ENCODE data around the gene IDI2. TPM values are rescaled to one million over a fixed set of nuclear protein-coding genes. Genes with fewer than 3 reads are reported as not detected.
"Not testable (repeated sequence)": the region's sequence is repeated elsewhere in the genome, so short reads cannot be mapped to it uniquely, and the experiment has no call there.

IDI2 gene
- total and polyA plus RNA-seq, 2 of the 13 experiments (the other 11 are each of a cell fraction or from before 2014, with no cell fraction given) = not detected

- intact Hi-C loops (cut with micrococcal nuclease; ENCODE audit: unreplicated experiment) (no loop called here), in situ Hi-C loops (cut with HindIII; ENCODE audit: extremely low pct_ligation_motif_present, low pct_unique_long_range_greater_than_20kb) (no loop called here)
- TF ChIP-seq ATF4 (CRISPR knock-in tag; IDR thresholded peaks at IDR 0.05) = no peak
- no peak for TF ChIP-seq CREB1 (IDR thresholded peaks at IDR 0.05)
- no peak for TF ChIP-seq CREB1 (CRISPR knock-in tag; IDR thresholded peaks at IDR 0.05)
- peak; percentile 28 for TF ChIP-seq RBM22 (optimal IDR thresholded peaks at IDR 0.05; ENCODE audit: low read length)
- TF ChIP-seq POLR2AphosphoS5 (IDR thresholded peaks at IDR 0.05; ENCODE audit: low read depth, low read length) = peak; percentile 15; the same call in 1 of the 2 replicates
- no peak for TF ChIP-seq ZSCAN22 (CRISPR knock-in tag; IDR thresholded peaks at IDR 0.05)
- no peak for TF ChIP-seq KAT7 (CRISPR knock-in tag; IDR thresholded peaks at IDR 0.05; ENCODE audit: borderline replicate concordance)
- H3K36me3 ChIP-seq (replicated peaks in 1 of 2; ENCODE audit: control insufficient read depth in 1 of 2, insufficient read depth in 2 of 2, low read length in 2 of 2) = peaks cover 7 to 30% of the 10 kb centered on the region in 2 experiments
- peaks cover 20% of the 10 kb centered on the region for H3K4me1 ChIP-seq (ENCODE audit: insufficient read depth, low read length)
- no peak for ATAC-seq
- H3K79me2 ChIP-seq (ENCODE audit: insufficient read depth, low read length) = peaks cover 21% of the 10 kb centered on the region
- POLR2A ChIA-PET = no interaction called here
- no peak overlapping the region for H3K4me3 ChIP-seq (replicated peaks in 1 of 3; ENCODE audit: insufficient read depth in 1 of 3, low read depth in 2 of 3, low read length in 3 of 3)
- no peaks in the 10 kb centered on the region for H3K27me3 ChIP-seq (ENCODE audit: control insufficient read depth in 1 of 2, insufficient read depth in 2 of 2, low read length in 2 of 2)
- H3K9me3 ChIP-seq (ENCODE audit: low read length) = no peaks in the 10 kb centered on the region
- no peak overlapping the region for H3K27ac ChIP-seq (ENCODE audit: extremely low read length, insufficient read depth, low read length)
- no peak for FAIRE-seq
- H3K9ac ChIP-seq (ENCODE audit: insufficient read depth, low read depth, low read length) = no peak overlapping the region
- 96% methylated on average over 3 of the region's 3 CpGs for WGBS (ENCODE audit: low lambda C conversion rate)
- peaks cover 38% of the 10 kb centered on the region for H4K20me1 ChIP-seq (ENCODE audit: insufficient read depth, low read length)
- no peak overlapping the region for H3K4me2 ChIP-seq (ENCODE audit: low read depth, low read length)
- CTCF ChIA-PET (ENCODE audit: low intra/inter-chr PET ratio, low total read pairs) = no interaction called here
- no peak for DNase-seq (ENCODE audit: low spot score)
- no TSS peak for BruUV-seq (replicated peaks)
- H2AFZ ChIP-seq (ENCODE audit: low read length) = no peak overlapping the region
Measured at GRCh38 chr10:1040133-1040532, 14.5 kb upstream of the IDI2 start.

GRCh38 chr10:1038769-1039168 lies 13.1 kb upstream of the IDI2 start:
- peaks cover 7 to 30% of the 10 kb centered on the region in 2 experiments for H3K36me3 ChIP-seq (replicated peaks in 1 of 2; ENCODE audit: control insufficient read depth in 1 of 2, insufficient read depth in 2 of 2, low read length in 2 of 2)
- DNase-seq (ENCODE audit: low spot score); H3K4me3 ChIP-seq (replicated peaks in 1 of 3; ENCODE audit: insufficient read depth in 1 of 3, low read depth in 2 of 3, low read length in 3 of 3); H3K9ac ChIP-seq (ENCODE audit: insufficient read depth, low read depth, low read length); intact Hi-C loops (cut with micrococcal nuclease; ENCODE audit: unreplicated experiment); H3K4me1 ChIP-seq (ENCODE audit: insufficient read depth, low read length); H3K4me2 ChIP-seq (ENCODE audit: low read depth, low read length); H2AFZ ChIP-seq (ENCODE audit: low read length); POLR2A ChIA-PET; BruUV-seq (replicated peaks); H3K79me2 ChIP-seq (ENCODE audit: insufficient read depth, low read length); in situ Hi-C loops (cut with HindIII; ENCODE audit: extremely low pct_ligation_motif_present, low pct_unique_long_range_greater_than_20kb); CTCF ChIA-PET (ENCODE audit: low intra/inter-chr PET ratio, low total read pairs); ATAC-seq; H3K9me3 ChIP-seq (ENCODE audit: low read length); FAIRE-seq; H3K27me3 ChIP-seq (ENCODE audit: control insufficient read depth in 1 of 2, insufficient read depth in 2 of 2, low read length in 2 of 2); H3K27ac ChIP-seq (ENCODE audit: extremely low read length, insufficient read depth, low read length): not testable (repeated sequence)
- no CpG with 5 or more reads among the region's 20 CpGs for WGBS (ENCODE audit: low lambda C conversion rate)
- peak; percentile 27 for TF ChIP-seq AGO2 (optimal IDR thresholded peaks at IDR 0.05; ENCODE audit: low read depth, low read length)
- TF ChIP-seq RBFOX2 (IDR thresholded peaks at IDR 0.05; ENCODE audit: low read depth, low read length) = 0 out of 2 replicates have a peak, but pooled peaks have one; percentile 32
- TF ChIP-seq POLR2A (IDR thresholded peaks at IDR 0.05; ENCODE audit: insufficient read depth in 1 of 2, low read depth in 2 of 2, low read length in 2 of 2) = peak in 1 of 2 experiments; percentile 54; a peak in 1 of 4 replicates
- TF ChIP-seq RBM22 (optimal IDR thresholded peaks at IDR 0.05; ENCODE audit: low read length) = peak; percentile 50
- H4K20me1 ChIP-seq (ENCODE audit: insufficient read depth, low read length) = peaks cover 25% of the 10 kb centered on the region; the same call in 1 of the 2 replicates
